Peyer's patch (tissue), 4 donors: ENCODE data around the gene CNTNAP2.

Source experiments
- CTCF ChIP-seq, 6 experiments: fragments of 450-650 bp in 4 of 6; fragments of 200-600 bp in 2 of 6; sonication (generic) in 1 of 6; IDR thresholded peaks; one replicate each; pipeline ENCODE4 v1.5.1; 2017 to 2019; ENCODE audit warnings: antibody characterized with exemption in 6 of 6, mild to moderate bottlenecking in 3 of 6, moderate library complexity in 1 of 6
- POLR2A ChIP-seq, 2 donors: fragments of 450-650 bp; IDR thresholded peaks; one replicate each; pipeline ENCODE4 v1.5.1; 2017; ENCODE audit warnings: antibody characterized with exemption in 2 of 2, mild to moderate bottlenecking in 2 of 2, moderate library complexity in 2 of 2

DNA sequence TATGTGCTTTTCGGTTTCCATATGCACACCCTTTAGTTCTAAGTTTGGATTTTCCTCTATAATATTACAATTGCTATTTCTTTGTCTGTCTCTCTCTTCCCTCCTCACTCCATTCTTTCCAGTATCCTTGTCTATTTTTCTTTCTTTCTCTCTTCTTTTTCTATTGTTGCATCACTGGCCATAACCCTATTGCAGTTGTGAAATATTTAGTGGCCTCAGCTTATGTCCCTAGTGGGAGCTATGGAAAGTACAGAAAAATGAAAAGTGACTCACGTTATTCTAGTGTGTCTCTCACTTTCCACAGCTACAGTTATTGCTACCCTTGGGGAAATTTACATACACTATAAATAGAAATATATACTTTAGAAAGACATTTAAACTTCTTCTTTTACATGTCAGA is 59.1 kb downstream of the CNTNAP2 start:
- TF ChIP-seq POLR2A (IDR thresholded peaks at IDR 0.05) = no peak
- TF ChIP-seq CTCF (IDR thresholded peaks at IDR 0.05) = no peak
